SH-SY5Y (cell line): ENCODE data around the gene HSD17B4.

Experiments used
- GATA2 ChIP-seq: IDR thresholded peaks from 2 replicates; pipeline ENCODE4 v1.6.1; 2011; ENCODE audit warnings: mild to moderate bottlenecking, low read depth, low read length
- GATA3 ChIP-seq: IDR thresholded peaks from 2 replicates; pipeline ENCODE4 v1.6.1; 2011; ENCODE audit warnings: low read depth, mild to moderate bottlenecking, low read length, moderate library complexity

GRCh38 chr5:119473241-119473640, 20.9 kb downstream of the HSD17B4 start:
- TF ChIP-seq GATA3: no peak
- no peak for TF ChIP-seq GATA2
